ENCODE data around the gene MSRB1.

The MSRB1 gene

GRCh38 chr16:1982013-1982433 is 39.0 kb upstream of the MSRB1 start:
- DNase-seq (ENCODE audit: low read depth) = no peak

GRCh38 chr16:1981398-1981836 is 38.4 kb upstream of the MSRB1 start, which contains the start of gene NOXO1:
Gene NOXO1 (minus strand): TSS chr16:1981469. CDS start chr16:1981179, 290 bp downstream.
- TF ChIP-seq CTCF (conservative IDR thresholded peaks at IDR 0.05; ENCODE audit: low read length) = no peak
- no peak for DNase-seq (ENCODE audit: low read depth)
- no peak within 1 kb of the TSS for H3K4me3 ChIP-seq (ENCODE audit: low read length)

More at GRCh38 chr16:1982013-1982433, 39.0 kb upstream of the MSRB1 start:
- no peak for TF ChIP-seq CTCF (conservative IDR thresholded peaks at IDR 0.05; ENCODE audit: low read length)
- no peak overlapping the region for H3K4me3 ChIP-seq (ENCODE audit: low read length)

GRCh38 chr16:1980770-1981087 is 37.7 kb upstream of the MSRB1 start:
- H3K4me3 ChIP-seq (ENCODE audit: low read length) = no peak overlapping the region
- no peak for DNase-seq (ENCODE audit: low read depth)
- no peak for TF ChIP-seq CTCF (conservative IDR thresholded peaks at IDR 0.05; ENCODE audit: low read length)

- TF ChIP-seq CTCF (conservative IDR thresholded peaks at IDR 0.05; ENCODE audit: low read length) = no peak
- H3K4me3 ChIP-seq (ENCODE audit: low read length) = no peak overlapping the region
- DNase-seq (ENCODE audit: low read depth) = no peak
Observed at GRCh38 chr16:1980030-1980769, 37.2 kb upstream of the MSRB1 start.

- DNase-seq (ENCODE audit: low read depth) = no peak
- no peak overlapping the region for H3K4me3 ChIP-seq (ENCODE audit: low read length)
- TF ChIP-seq CTCF (conservative IDR thresholded peaks at IDR 0.05; ENCODE audit: low read length) = no peak
Observed at GRCh38 chr16:1979271-1980029, 36.5 kb upstream of the MSRB1 start.

GRCh38 chr16:1978476-1979120 is 35.6 kb upstream of the MSRB1 start:
- DNase-seq (ENCODE audit: low read depth) = no peak
- no peak for TF ChIP-seq CTCF (conservative IDR thresholded peaks at IDR 0.05; ENCODE audit: low read length)
- H3K4me3 ChIP-seq (ENCODE audit: low read length) = no peak overlapping the region

Data from AG10803 (cell line).